GM23248 (cell line): Measurements from ENCODE around the gene CEND1. TPM values are rescaled to one million over a fixed set of nuclear protein-coding genes. Genes with fewer than 3 reads are reported as not detected.

Experiments
- DNase-seq: peaks from one replicate; pipeline ENCODE4 v3.0.0-alpha.2; 2015
- H2AFZ ChIP-seq: fragments of 200-600 bp; sonication (generic); 2 replicates; pipeline ENCODE4 v1.6.1; 2016; ENCODE audit warnings: antibody characterized with exemption
- H3F3A ChIP-seq: fragments of 200-600 bp; sonication (generic); 2 replicates; pipeline ENCODE4 v1.6.1; 2016; ENCODE audit warnings: mild to moderate bottlenecking, antibody characterized with exemption, mixed run types; ENCODE audit not compliant: insufficient read depth
- H3K27ac ChIP-seq: fragments of 200-600 bp; sonication (generic); 2 replicates; pipeline ENCODE4 v1.5.1; 2016; ENCODE audit warnings: mild to moderate bottlenecking
- H3K27me3 ChIP-seq: fragments of 200-600 bp; sonication (generic); replicated peaks from 2 replicates; pipeline ENCODE4 v1.6.1; 2016; ENCODE audit warnings: mild to moderate bottlenecking; ENCODE audit not compliant: insufficient read depth
- H3K36me3 ChIP-seq: fragments of 200-600 bp; sonication (generic); 2 replicates; pipeline ENCODE4 v1.6.1; 2016; ENCODE audit warnings: low read depth, mild to moderate bottlenecking
- H3K4me1 ChIP-seq: fragments of 200-600 bp; sonication (generic); 2 replicates; pipeline ENCODE4 v1.6.1; 2016; ENCODE audit warnings: mild to moderate bottlenecking; ENCODE audit not compliant: insufficient read depth
- H3K4me2 ChIP-seq: fragments of 200-600 bp; sonication (generic); one replicate; pipeline ENCODE4 v1.6.1; 2016; ENCODE audit warnings: mild to moderate bottlenecking; ENCODE audit not compliant: unreplicated experiment
- H3K4me3 ChIP-seq: fragments of 200-600 bp; sonication (generic); 2 replicates; pipeline ENCODE4 v1.5.1; 2016; ENCODE audit warnings: mild to moderate bottlenecking
- H3K79me2 ChIP-seq: fragments of 200-600 bp; sonication (generic); 2 replicates; pipeline ENCODE4 v1.6.1; 2016; ENCODE audit warnings: mild to moderate bottlenecking; ENCODE audit not compliant: insufficient read depth
- H3K9ac ChIP-seq: fragments of 200-600 bp; sonication (generic); 2 replicates; pipeline ENCODE4 v1.6.1; 2016; ENCODE audit warnings: mild to moderate bottlenecking
- H3K9me2 ChIP-seq: fragments of 200-600 bp; sonication (generic); 2 replicates; pipeline ENCODE4 v1.6.1; 2016; ENCODE audit warnings: mixed run types, mild to moderate bottlenecking, moderate library complexity; ENCODE audit not compliant: insufficient read depth
- H3K9me3 ChIP-seq: fragments of 200-600 bp; sonication (generic); one replicate; pipeline ENCODE4 v1.6.1; 2017; ENCODE audit warnings: low read depth
- H4K20me1 ChIP-seq: fragments of 200-600 bp; sonication (generic); 2 replicates; pipeline ENCODE4 v1.6.0; 2016; ENCODE audit not compliant: insufficient read depth
- EZH2 ChIP-seq: fragments of 200-600 bp; sonication (generic); IDR thresholded peaks from 2 replicates; pipeline ENCODE4 v1.6.1; 2018; ENCODE audit warnings: antibody characterized with exemption, mild to moderate bottlenecking; ENCODE audit not compliant: insufficient read depth, poor library complexity, severe bottlenecking
- EZH2phosphoT487 ChIP-seq: fragments of 200-600 bp; sonication (generic); IDR thresholded peaks from 2 replicates; pipeline ENCODE4 v1.6.1; 2018; ENCODE audit warnings: antibody characterized with exemption, moderate library complexity, mild to moderate bottlenecking, low read depth; ENCODE audit not compliant: insufficient read depth
- WGBS, 2 experiments: methylation state at CpG; one replicate each; pipeline ENCODE4 v1.1.6; 2015 to 2017; ENCODE audit warnings: low lambda C conversion rate in 2 of 2, low coverage in 1 of 2; ENCODE audit errors: missing lambda C conversion rate in 2 of 2; 5-methylcytosine and 5-hydroxymethylcytosine counted together
- in situ Hi-C: fragments of 300-500 bp; cut with MboI; formaldehyde crosslinking; loops from 2 replicates; pipeline ENCODE4 v1.15.0; 2020
- polyA plus RNA-seq: library from polyadenylated mRNA; unstranded; fragments of >200 nt; fragmentation: Nextera tagmentation; extraction: Ambion mirVana; gene quantifications from 2 replicates; pipeline ENCODE4 v1.2.1, GENCODE V29; 2016
- total RNA-seq: library from RNA; depleted of rRNA; stranded (reverse); fragments of >200 nt; shearing (Covaris generic); gene quantifications from 2 replicates; pipeline ENCODE4 v1.2.3, GENCODE V29; 2014

CEND1 gene
- total and polyA plus RNA-seq, 2 experiments from 2014 or later, result 2.1 to 3.4 TPM

DNA sequence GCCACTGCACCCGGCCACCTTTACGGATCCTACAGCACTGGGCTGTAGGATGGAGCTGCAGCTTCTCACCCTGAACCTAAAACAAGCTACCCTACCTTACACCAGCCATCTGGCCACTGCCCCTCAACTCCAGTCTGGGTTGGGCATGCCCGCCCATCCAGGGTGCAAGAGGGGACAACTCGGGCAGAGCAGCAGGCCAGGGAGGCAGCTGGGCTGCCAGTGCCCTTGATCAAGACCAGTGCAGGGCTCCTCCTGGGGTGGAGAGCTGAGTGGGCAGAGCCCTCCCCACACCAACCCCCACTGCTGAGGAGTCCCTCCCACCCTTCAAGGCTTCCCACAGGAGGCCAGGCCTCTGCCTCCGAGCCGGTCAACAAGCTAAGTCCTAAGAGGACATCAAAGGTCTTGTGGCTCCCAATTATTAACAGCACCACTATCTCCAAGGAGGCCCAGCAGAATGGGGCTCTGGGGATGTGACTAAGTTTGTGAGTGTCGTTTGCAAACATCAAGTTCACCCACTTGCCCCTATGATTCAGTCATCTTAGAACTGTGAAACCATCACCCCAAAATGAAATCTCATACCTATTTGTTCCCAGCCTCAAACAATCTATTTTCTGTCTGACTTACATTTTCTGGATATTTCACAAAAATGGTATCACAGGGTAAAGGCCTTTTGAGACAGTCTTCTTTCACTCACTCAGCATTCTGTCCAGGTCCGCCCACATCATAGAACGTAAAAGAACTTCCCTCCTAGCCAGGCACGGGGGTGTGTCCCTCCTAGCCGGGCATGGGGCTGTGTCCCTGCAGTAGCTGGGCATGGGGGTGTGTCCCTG is 23.6 kb downstream of the CEND1 start:
- Histone ChIP-seq H3K4me3 (no peak overlapping the region), H3K9me2 (no peaks in the 10 kb centered on the region), H3K4me2 (no peak overlapping the region), H3K27me3 (no peaks in the 10 kb centered on the region), H3K4me1 (peaks cover 6% of the 10 kb centered on the region), H3K9me3 (no peaks in the 10 kb centered on the region), H3K79me2 (peaks cover 13% of the 10 kb centered on the region), H4K20me1 (no peaks in the 10 kb centered on the region; the same call in 1 of the 2 replicates), H3F3A (peaks cover 49% of the 10 kb centered on the region), H3K9ac (no peak overlapping the region), H3K27ac (no peak overlapping the region), H3K36me3 (peaks cover 40% of the 10 kb centered on the region), H2AFZ (no peak overlapping the region)
- TF ChIP-seq EZH2phosphoT487, result no peak
- no peak for TF ChIP-seq EZH2
- WGBS, 2 experiments, result 64 to 69% methylated on average over 11 of the region's 11 CpGs
- DNase-seq, result no peak
- in situ Hi-C loops, result no loop called here

DNA sequence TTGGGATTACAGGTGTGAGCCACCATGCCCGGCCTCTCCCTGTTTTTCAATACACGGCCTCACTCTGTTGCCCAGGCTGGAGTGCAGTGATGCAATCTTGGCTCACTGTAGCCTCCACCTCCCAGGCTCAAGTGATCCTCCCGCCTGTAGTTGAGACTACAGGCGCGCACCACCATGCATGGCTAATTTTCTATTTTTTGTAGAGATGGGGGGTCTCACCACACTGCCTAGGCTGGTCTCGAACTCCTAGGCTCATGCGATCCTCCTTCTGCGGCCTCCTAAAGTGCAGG is 24.1 kb downstream of the CEND1 start:
- TF ChIP-seq EZH2 (no peak), EZH2phosphoT487 (no peak)
- Histone ChIP-seq H3K36me3 (peaks cover 44% of the 10 kb centered on the region), H3K4me2 (no peak overlapping the region), H3K9me2 (no peaks in the 10 kb centered on the region), H4K20me1 (no peaks in the 10 kb centered on the region; the same call in 1 of the 2 replicates), H3K4me1 (peaks cover 6% of the 10 kb centered on the region), H2AFZ (no peak overlapping the region), H3K9ac (no peak overlapping the region), H3K27me3 (no peaks in the 10 kb centered on the region), H3K4me3 (no peak overlapping the region), H3K9me3 (no peaks in the 10 kb centered on the region), H3K79me2 (peaks cover 8% of the 10 kb centered on the region), H3F3A (peaks cover 51% of the 10 kb centered on the region), H3K27ac (no peak overlapping the region)
- no peak for DNase-seq
- 98 to 99% methylated on average over 8 of the region's 8 CpGs for whole genome bisulfite sequencing, 2 experiments
- in situ Hi-C loops, result no loop called here

DNA sequence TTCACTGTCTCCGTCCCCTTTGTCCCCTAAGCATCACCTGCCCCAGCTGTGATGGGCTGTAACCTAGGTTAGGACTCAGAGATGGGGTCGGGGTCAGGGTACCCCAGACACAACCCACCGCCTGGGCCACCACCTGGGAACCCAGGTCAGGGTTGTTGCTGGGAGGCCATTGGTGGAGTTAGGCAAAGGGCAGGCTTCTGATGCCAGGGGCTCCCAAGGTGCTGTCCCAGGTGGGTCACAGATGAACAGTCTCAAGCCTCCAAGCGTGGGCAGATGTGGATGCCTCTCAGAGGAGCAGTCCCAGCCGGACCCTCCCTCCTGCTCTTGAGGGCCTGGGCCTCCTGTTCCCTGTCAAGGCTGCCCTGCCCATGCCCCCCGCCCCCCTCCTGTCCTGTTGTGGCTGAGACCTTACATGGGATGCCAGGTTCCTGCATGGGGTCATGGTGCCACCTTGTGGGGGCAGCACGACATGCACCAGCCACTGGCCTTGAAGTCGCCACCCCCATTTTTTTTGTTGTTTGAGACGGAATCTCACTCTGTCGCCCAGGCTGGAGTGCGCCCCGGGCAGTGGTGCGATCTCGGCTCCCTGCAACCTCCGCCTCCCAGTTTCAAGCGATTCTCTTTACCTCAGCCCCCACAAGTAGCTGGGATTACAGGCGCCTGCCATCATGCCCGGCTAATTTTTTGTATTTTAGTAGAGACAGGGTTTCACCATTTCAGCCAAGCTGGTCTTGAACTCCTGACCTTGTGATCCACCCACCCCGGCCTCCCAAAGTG is 24.7 kb downstream of the CEND1 start:
- Histone ChIP-seq H3K9ac (no peak overlapping the region), H2AFZ (no peak overlapping the region), H4K20me1 (no peaks in the 10 kb centered on the region; the same call in 1 of the 2 replicates), H3K27me3 (no peaks in the 10 kb centered on the region), H3K4me1 (peaks cover 6% of the 10 kb centered on the region), H3K9me2 (no peaks in the 10 kb centered on the region), H3K36me3 (peaks cover 45% of the 10 kb centered on the region), H3K4me2 (no peak overlapping the region), H3K9me3 (no peaks in the 10 kb centered on the region), H3K27ac (no peak overlapping the region), H3F3A (peaks cover 54% of the 10 kb centered on the region), H3K79me2 (peaks cover 2% of the 10 kb centered on the region), H3K4me3 (no peak overlapping the region)
- TF ChIP-seq EZH2phosphoT487 (no peak), EZH2 (no peak)
- peak; percentile 66 for DNase-seq
- in situ Hi-C loops, result no loop called here
- 79 to 83% methylated on average over 18 of the region's 19 CpGs for WGBS, 2 experiments

DNA sequence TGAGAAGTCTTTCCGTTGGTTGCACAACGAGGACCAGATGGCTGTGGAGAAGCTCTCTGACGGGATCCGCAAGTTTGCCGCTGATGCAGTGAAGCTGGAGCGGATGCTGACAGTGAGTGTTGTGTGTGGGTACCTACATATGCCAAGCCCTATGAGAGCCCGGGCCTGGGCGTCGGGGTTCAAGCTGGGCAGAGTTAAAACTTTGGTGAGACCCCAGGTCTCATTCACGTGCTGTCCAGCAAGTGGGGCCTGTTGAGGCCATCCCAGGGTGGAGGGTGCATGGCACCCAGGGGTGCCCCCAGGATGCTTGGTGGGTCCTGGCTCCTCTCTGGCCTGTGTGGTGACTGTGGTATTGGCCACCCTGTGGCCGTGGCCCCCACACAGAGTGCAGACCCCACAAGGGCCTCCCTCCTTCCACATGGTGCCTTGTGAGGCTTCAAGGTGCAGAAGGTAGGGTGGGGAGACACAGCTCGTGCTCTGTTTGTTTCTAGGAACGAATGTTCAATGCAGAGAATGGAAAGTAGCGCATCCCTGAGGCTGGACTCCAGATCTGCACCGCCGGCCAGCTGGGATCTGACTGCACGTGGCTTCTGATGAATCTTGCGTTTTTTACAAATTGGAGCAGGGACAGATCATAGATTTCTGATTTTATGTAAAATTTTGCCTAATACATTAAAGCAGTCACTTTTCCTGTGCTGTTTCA is 25.4 kb downstream of the CEND1 start:
- H3K36me3 ChIP-seq, result peaks cover 44% of the 10 kb centered on the region
- H3K9me3 ChIP-seq, result no peaks in the 10 kb centered on the region
- in situ Hi-C loops, result no loop called here
- peaks cover 56% of the 10 kb centered on the region for H3F3A ChIP-seq
- H3K9ac ChIP-seq, result no peak overlapping the region
- 75% methylated on average over 18 of the region's 18 CpGs for WGBS, 2 experiments
- H3K9me2 ChIP-seq, result no peaks in the 10 kb centered on the region
- DNase-seq, result no peak
- H3K4me1 ChIP-seq, result peaks cover 6% of the 10 kb centered on the region
- no peaks in the 10 kb centered on the region for H3K27me3 ChIP-seq
- H3K79me2 ChIP-seq, result no peaks in the 10 kb centered on the region; the same call in 1 of the 2 replicates
- H2AFZ ChIP-seq, result no peak overlapping the region
- H3K4me2 ChIP-seq, result no peak overlapping the region
- TF ChIP-seq EZH2phosphoT487, result no peak
- H3K4me3 ChIP-seq, result no peak overlapping the region
- H4K20me1 ChIP-seq, result no peaks in the 10 kb centered on the region; the same call in 1 of the 2 replicates
- H3K27ac ChIP-seq, result no peak overlapping the region
